Large intestine (tissue), 3 donors: Measurements from ENCODE around the gene SLC6A20. TPM values are rescaled to one million over a fixed set of nuclear protein-coding genes. Genes with fewer than 3 reads are reported as not detected.
"Not testable (repeated sequence)": the region's sequence is repeated elsewhere in the genome, so short reads cannot be mapped to it uniquely, and the experiment has no call there.

Experiments
- DNase-seq, 2 donors: peaks; one replicate each; pipeline versions ENCODE4 v3.0.0 to v3.0.0-alpha.2; 2013
- H3K27ac ChIP-seq: one replicate; pipeline ENCODE4 v1.5.1; 2013; ENCODE audit warnings: low read length
- H3K27me3 ChIP-seq: 2 replicates; pipeline ENCODE4 v1.6.1; 2013; ENCODE audit warnings: low read length; ENCODE audit not compliant: control insufficient read depth, insufficient read depth
- H3K36me3 ChIP-seq: 2 replicates; pipeline ENCODE4 v1.6.1; 2013; ENCODE audit warnings: low read length; ENCODE audit not compliant: control insufficient read depth, insufficient read depth
- H3K4me1 ChIP-seq: one replicate; pipeline ENCODE4 v1.6.1; 2013; ENCODE audit warnings: low read length; ENCODE audit not compliant: control insufficient read depth, insufficient read depth
- H3K4me3 ChIP-seq: one replicate; pipeline ENCODE4 v1.5.1; 2013; ENCODE audit warnings: low read length
- H3K9me3 ChIP-seq: one replicate; pipeline ENCODE4 v1.6.1; 2013; ENCODE audit warnings: mild to moderate bottlenecking, low read depth, low read length, moderate library complexity; ENCODE audit not compliant: control insufficient read depth
- WGBS: methylation state at CpG from one replicate; pipeline ENCODE4 v1.1.5; 2013; ENCODE audit warnings: low lambda C conversion rate; ENCODE audit not compliant: insufficient coverage; 5-methylcytosine and 5-hydroxymethylcytosine counted together
- polyA plus RNA-seq: library from polyadenylated mRNA; unstranded; fragments of 120-200 nt; gene quantifications from one replicate; pipeline ENCODE4 v1.2.1, GENCODE V29; 2013

SLC6A20 gene
- polyA plus RNA-seq, 1 donor: 57.4 TPM

DNA sequence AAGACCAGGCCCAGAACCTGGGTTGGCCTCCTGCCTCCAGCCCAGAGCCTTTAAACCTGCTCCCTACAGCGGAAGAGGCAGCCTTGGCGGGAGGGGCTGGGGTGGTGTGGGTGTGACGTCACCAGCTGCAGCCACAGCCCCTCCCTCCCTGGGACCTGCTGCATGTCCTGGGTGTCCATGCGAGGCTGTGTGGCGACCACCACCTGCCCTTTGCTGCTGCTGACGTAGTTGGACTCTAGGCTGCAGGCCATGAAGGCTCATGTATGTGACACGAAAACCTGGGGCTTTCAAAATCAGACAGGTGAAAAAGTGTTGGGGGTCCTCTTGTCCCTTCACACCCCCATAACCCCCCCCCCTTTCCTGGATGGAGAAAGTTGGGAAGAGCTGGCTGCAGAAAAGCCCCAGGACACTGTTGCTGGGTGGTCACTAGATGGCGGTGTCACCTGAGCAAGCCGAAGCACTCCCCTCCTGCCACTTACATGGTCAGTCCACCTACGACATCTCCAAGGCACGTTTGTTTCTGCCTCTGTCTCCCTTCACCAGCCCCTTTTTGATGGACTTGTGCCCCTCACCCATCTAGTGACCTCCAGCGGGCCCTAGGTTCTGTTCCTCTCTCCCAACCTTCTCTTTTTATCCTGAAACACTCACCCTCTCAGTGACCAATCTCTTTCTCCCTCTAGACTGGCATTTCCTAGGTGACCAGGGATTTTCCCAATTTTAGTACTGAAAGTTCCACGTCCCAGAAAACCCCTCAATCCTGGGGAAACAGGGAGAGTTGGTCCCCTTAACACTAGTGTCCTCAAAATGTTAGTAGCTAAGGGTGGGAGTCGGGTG is 35.2 kb downstream of the SLC6A20 start:
- no peaks in the 10 kb centered on the region for H3K9me3 ChIP-seq
- peaks cover 27% of the 10 kb centered on the region for H3K36me3 ChIP-seq
- DNase-seq: peak; percentile 45 to 53
- no peak overlapping the region for H3K4me3 ChIP-seq
- WGBS: 50% methylated on average over 2 of the region's 14 CpGs
- H3K27ac ChIP-seq: no peak overlapping the region
- no peaks in the 10 kb centered on the region for H3K27me3 ChIP-seq
- H3K4me1 ChIP-seq: peaks cover 3% of the 10 kb centered on the region

DNA sequence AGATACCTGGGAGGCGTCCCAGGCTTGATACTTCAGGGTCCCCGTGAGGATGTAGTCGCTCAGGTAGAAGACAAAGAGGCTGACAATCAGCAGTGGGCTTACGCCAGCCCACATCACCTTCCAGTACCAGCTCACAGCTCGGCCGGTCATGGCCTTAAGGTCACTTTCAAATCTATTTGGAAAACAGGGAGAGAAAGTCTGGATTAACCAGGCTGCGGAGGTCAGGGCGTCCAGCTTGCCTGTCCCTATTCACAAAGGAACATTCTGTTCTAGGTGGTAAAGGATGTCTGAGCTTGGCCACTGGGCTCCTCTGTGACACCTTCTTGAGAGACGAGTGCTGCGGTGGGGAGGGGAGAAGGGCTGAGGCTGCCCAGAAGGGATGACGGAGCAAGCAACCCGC is 36.5 kb downstream of the SLC6A20 start:
- peaks cover 16% of the 10 kb centered on the region for H3K36me3 ChIP-seq
- H3K9me3 ChIP-seq: no peaks in the 10 kb centered on the region
- H3K27ac ChIP-seq: no peak overlapping the region
- no peak for DNase-seq
- H3K4me1 ChIP-seq: peaks cover 3% of the 10 kb centered on the region
- H3K4me3 ChIP-seq: no peak overlapping the region
- no peaks in the 10 kb centered on the region for H3K27me3 ChIP-seq
- WGBS: no CpG with 5 or more reads among the region's 12 CpGs

DNA sequence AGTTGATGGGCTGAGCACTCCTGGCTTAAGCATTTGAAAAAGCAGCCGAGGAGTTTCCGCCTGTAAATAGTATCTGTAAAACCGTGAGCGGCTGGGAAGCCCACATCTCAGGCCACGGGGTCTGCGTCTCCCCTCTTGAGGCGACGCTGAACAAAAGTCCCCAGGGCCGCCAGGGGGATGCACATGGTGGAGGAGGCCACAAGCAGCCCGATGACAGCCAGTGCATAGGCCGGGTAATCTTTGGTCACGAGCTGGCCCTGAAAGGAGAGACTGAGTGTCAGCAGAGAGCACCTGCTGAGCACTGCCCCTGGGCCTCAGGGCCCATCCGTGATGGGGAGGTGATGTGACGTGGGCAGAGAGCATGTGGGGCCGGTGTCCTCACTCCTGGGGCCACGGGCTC is 37.5 kb downstream of the SLC6A20 start:
- Histone ChIP-seq H3K27ac (no peak overlapping the region), H3K27me3 (no peaks in the 10 kb centered on the region), H3K4me3 (no peak overlapping the region), H3K4me1 (peaks cover 3% of the 10 kb centered on the region), H3K9me3 (no peaks in the 10 kb centered on the region), H3K36me3 (peaks cover 9% of the 10 kb centered on the region)
- no peak for DNase-seq
- WGBS: no CpG with 5 or more reads among the region's 16 CpGs

DNA sequence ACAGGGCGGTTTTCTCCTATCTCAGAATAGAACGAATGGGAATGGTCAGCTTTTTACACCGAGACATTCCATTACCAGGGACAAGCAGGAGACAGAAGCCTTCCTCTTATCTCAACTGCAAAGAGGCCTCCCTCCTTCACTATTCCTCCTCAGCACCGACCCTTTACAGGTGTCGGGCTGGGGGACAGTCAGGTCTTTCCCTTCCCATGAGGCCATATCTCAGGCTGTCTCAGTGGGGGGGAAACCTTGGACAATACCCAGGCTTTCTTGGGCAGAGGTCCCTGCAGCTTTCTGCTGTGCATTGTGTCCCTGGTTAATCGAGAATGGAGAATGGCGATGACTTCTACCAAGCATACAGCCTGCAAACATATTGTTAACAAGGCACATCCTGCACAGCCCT is 39.2 kb downstream of the SLC6A20 start:
- not testable (repeated sequence) for H3K27me3 ChIP-seq, H3K36me3 ChIP-seq, H3K9me3 ChIP-seq, H3K27ac ChIP-seq, H3K4me1 ChIP-seq, DNase-seq, H3K4me3 ChIP-seq
- WGBS: no CpG with 5 or more reads among the region's 7 CpGs

DNA sequence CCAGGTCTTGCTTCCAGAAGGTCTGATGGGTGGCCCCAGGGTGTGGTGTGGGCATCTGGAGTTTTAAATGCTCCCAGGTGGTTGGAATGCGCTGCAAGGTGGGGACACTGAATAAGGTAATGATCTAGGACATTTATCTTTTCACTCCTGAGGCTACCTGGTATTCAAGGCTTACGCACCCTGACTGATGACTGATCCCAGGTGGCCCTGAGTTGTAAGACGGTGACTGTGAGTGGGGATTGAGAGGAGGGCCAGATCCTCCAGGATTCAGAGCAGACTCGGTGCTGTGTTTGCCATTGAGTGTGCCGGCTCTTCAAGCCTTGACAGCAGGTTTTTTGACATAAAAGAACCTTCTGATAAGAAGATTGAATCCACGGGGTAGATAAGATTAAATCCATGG is 40.3 kb downstream of the SLC6A20 start:
- Histone ChIP-seq H3K27me3 (no peaks in the 10 kb centered on the region), H3K4me1 (peaks cover 4% of the 10 kb centered on the region), H3K9me3 (no peaks in the 10 kb centered on the region), H3K27ac (no peak overlapping the region), H3K36me3 (peaks cover 2% of the 10 kb centered on the region), H3K4me3 (no peak overlapping the region)
- no peak for DNase-seq
- WGBS: 29% methylated on average over 1 of the region's 6 CpGs

DNA sequence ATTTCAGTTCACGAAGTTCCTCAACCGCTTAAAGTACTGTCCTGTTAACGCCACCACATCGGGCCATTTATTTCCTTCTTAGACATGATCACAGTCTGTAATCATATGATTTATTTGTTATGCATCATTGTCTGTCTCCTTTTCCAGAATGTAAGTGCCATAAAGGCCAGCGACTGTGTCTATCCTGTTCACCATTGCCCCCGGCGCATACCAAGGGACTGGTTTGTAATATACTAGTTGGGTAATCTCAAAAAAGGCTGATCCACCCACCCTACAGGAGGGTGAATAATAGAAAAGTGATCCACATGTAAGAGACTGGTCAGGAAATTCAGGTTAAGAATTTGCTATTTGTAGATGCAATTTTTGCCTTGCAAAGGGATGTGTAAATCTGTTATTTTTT is 41.9 kb downstream of the SLC6A20 start:
- no peaks in the 10 kb centered on the region for H3K27me3 ChIP-seq
- H3K9me3 ChIP-seq: no peaks in the 10 kb centered on the region
- H3K27ac ChIP-seq: no peak overlapping the region
- peaks cover 2% of the 10 kb centered on the region for H3K36me3 ChIP-seq
- no peak for DNase-seq
- no peak overlapping the region for H3K4me3 ChIP-seq
- H3K4me1 ChIP-seq: peaks cover 8% of the 10 kb centered on the region
- 100% methylated on average over 3 of the region's 7 CpGs for WGBS

DNA sequence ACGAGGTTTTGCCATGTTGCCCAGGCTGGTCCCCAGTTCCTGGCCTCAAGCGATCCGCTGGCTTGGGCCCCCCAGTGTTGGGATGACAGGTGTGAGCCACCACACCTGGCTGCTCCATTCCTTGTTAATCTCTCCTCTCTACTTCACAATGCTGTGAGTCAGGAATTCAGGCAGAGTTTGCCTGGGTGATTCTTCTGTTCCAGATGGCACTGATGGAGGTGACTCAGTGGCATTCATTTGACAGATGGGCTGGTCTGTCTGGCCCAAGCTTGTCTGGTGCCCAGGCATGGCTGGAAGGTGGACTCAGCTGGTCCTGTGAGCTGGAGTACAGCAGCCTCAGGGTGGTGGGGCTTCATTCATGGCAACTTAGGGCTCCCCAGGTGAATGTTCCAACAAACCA is 43.2 kb downstream of the SLC6A20 start:
- no CpG with 5 or more reads among the region's 3 CpGs for WGBS
- peaks cover 8% of the 10 kb centered on the region for H3K4me1 ChIP-seq
- peaks cover 2% of the 10 kb centered on the region for H3K36me3 ChIP-seq
- no peak overlapping the region for H3K27ac ChIP-seq
- DNase-seq: no peak
- no peak overlapping the region for H3K4me3 ChIP-seq
- no peaks in the 10 kb centered on the region for H3K27me3 ChIP-seq
- H3K9me3 ChIP-seq: no peaks in the 10 kb centered on the region

DNA sequence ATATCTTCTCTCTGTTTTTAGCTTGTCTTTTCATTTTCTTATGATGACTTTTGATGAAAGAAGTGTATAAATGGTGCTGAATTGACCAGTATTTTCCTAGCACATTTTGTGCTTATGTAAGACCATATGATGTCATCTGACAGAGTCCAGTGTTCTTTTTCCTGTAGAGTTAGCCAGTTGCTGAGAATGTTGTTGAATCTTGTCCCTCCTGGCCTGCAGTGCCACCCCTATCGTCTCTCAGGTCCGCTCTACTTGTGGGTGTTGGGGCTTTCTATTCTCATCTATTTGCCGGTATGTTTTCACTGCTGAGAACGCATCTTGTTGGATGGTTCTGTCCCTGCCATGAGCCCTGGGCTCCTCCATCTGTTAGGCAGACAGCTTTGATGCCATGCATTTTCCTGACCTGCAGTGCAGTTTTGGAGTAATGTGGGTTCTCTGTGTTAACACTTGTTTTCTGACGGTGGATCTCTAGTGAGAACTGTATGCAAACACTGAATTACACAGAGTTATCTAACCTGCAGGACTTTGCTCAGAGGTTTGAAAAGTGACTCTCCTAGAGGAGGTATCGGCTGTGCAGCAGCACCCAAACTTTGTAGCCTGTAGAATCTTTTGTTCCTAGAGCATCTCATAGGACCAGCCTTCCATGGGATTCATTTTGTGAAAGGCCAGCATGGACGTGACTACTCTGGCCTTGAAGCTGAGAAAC is 44.6 kb downstream of the SLC6A20 start:
- Histone ChIP-seq H3K36me3 (peaks cover 15% of the 10 kb centered on the region), H3K4me1 (peaks cover 8% of the 10 kb centered on the region), H3K4me3 (no peak overlapping the region), H3K9me3 (no peaks in the 10 kb centered on the region), H3K27ac (no peak overlapping the region), H3K27me3 (no peaks in the 10 kb centered on the region)
- no CpG with 5 or more reads among the region's 7 CpGs for WGBS
- DNase-seq: peak in 1 of 2 donors; percentile 30

DNA sequence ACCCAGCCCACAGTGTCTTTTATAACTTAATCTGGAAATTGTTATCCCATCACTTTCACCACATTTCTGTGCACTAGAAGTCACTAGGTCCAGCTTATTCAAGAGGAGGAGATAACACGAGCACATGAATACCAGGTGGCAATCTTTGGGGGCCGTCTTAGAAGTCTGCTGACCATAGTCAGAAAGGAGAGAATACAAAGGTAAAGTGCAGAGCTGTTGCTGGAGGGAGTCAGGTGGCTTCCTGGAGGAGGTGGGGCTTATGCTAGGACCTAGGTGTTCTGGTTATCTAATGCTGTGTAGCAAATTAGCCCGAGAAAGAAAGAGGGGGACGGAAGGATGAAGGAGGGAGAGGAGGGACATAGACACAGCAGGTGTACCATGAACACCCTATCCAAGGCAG is 46.5 kb downstream of the SLC6A20 start:
- DNase-seq: peak; percentile 78 to 86
- 17% methylated on average over 1 of the region's 4 CpGs for WGBS

DNA sequence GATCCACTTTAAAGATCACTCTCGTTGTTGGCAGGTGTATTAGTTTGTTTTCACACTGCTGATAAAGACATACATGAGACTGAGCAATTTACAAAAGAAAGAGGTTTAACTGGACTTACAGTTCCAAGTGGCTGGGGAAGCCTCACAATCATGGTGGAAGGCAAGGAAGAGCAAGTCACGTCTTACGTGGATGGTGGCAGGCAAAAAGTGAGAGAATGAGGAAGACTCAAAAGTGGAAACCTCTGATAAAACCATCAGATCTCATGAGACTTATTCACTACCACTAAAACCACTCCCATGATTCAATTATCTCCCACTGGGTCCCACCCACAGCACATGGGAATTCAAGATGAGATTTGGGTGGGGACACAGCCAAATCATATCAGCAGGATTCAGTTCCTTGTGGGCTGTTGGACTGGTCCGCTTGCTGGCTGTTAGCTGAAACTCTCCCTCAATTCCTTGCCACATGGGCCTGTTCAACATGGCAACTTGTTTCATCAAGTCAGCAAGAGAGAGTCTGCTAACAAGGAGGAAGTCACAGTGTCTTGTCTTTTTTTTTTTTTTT is 47.2 kb downstream of the SLC6A20 start:
- H3K27ac ChIP-seq, H3K4me3 ChIP-seq, H3K4me1 ChIP-seq, DNase-seq, H3K9me3 ChIP-seq, H3K27me3 ChIP-seq: not testable (repeated sequence)
- peaks cover 32% of the 10 kb centered on the region for H3K36me3 ChIP-seq
- no CpG with 5 or more reads among the region's 4 CpGs for WGBS

More for the DNA sequence above, 46.5 kb downstream of the SLC6A20 start:
- H3K4me1 ChIP-seq: peaks cover 8% of the 10 kb centered on the region
- H3K4me3 ChIP-seq: no peak overlapping the region
- H3K9me3 ChIP-seq: peaks cover 3% of the 10 kb centered on the region
- H3K36me3 ChIP-seq: peaks cover 28% of the 10 kb centered on the region
- H3K27me3 ChIP-seq: no peaks in the 10 kb centered on the region
- H3K27ac ChIP-seq: peak overlapping the region; percentile 48
